H1 (cell line): ENCODE results near the gene WDR7. TPM values are rescaled to one million over a fixed set of nuclear protein-coding genes. Genes with fewer than 3 reads are reported as not detected.

Source experiments
- CTBP2 ChIP-seq: IDR thresholded peaks from 2 replicates; pipeline ENCODE4 v1.7.0; 2011; ENCODE audit warnings: borderline replicate concordance, mild to moderate bottlenecking, moderate library complexity, mixed read lengths, low read length; ENCODE audit not compliant: insufficient read depth, insufficient read length
- SP4 ChIP-seq: IDR thresholded peaks from 2 replicates; pipeline ENCODE4 v1.6.1; 2012; ENCODE audit warnings: low read length, inconsistent platforms
- polyA plus RNA-seq, 7 experiments: library from polyadenylated mRNA; depleted of rRNA in 3 of 7; stranded (reverse) in 5 of 7; unstranded in 2 of 7; fragments of >200 nt in 5 of 7; fragments of 200-250 nt in 2 of 7; gene quantifications; 1 replicate in 5 of 7; 2 replicates in 1 of 7; 4 replicates in 1 of 7; pipeline versions ENCODE4 v1.2.1 to v1.2.3, GENCODE V29; 2011 to 2013; ENCODE audit warnings: missing spikeins in 2 of 7, mixed read lengths in 2 of 7
- total RNA-seq: library from RNA; stranded (reverse); fragmentation: NEBNext Ultra II Directional; extraction: Animal tissue kit (Norgen Biotek cat#: 25700); gene quantifications from 2 replicates; pipeline ENCODE4 v1.2.1, GENCODE V29; 2021

WDR7 gene
- total and polyA plus RNA-seq, 2 of the 8 experiments (the other 6 are each of a cell fraction or from before 2014, with no cell fraction given), result 5.5 to 15.2 TPM

GRCh38 chr18:56831988-56832387 is 180.8 kb downstream of the WDR7 start (continued):
- TF ChIP-seq CTBP2 (no peak), SP4 (no peak)
